Measurements from ENCODE around the gene EPHX1. TPM values are rescaled to one million over a fixed set of nuclear protein-coding genes. Genes with fewer than 3 reads are reported as not detected.

EPHX1 gene
- total RNA-seq, 1 experiment from 2014 or later = 35.8 TPM

- Mint-ChIP-seq H3K4me3 (ENCODE audit: unreplicated experiment) (no peak overlapping the region), H3K27me3 (ENCODE audit: insufficient read depth, unreplicated experiment) (no peaks in the 10 kb centered on the region), H3K9me3 (ENCODE audit: unreplicated experiment) (no peaks in the 10 kb centered on the region), H3K27ac (ENCODE audit: low read depth, unreplicated experiment) (no peak overlapping the region), H3K36me3 (ENCODE audit: insufficient read depth, unreplicated experiment) (peaks cover 41% of the 10 kb centered on the region), H3K4me1 (ENCODE audit: insufficient read depth, unreplicated experiment) (no peaks in the 10 kb centered on the region)
- BruUV-seq (replicated peaks) = no TSS peak
- TF ChIP-seq CTCF (IDR thresholded peaks at IDR 0.05; ENCODE audit: unreplicated experiment) = no peak
- ChIA-PET CTCF (interaction anchor here (1.3 to 1.7 kb wide), 2 partner anchors 112 to 388 kb away, joined by 3 to 5 read pairs; no protein-coding TSS in a partner anchor), POLR2A (interaction anchor here (0.6 kb wide), 1 partner anchor 14 kb away, joined by 3 read pairs; no protein-coding TSS in a partner anchor)
- DNase-seq (ENCODE audit: unreplicated experiment) = no peak
- intact Hi-C loops (cut with micrococcal nuclease) = no loop called here
These were observed 52.6 kb downstream of the EPHX1 start for GRCh38 chr1:225862581-225862950.

- H3K27me3 Mint-ChIP-seq (ENCODE audit: insufficient read depth, unreplicated experiment) = no peaks in the 10 kb centered on the region
- intact Hi-C loops (cut with micrococcal nuclease) = no loop called here
- BruUV-seq (replicated peaks) = no TSS peak
- no peaks in the 10 kb centered on the region for H3K9me3 Mint-ChIP-seq (ENCODE audit: unreplicated experiment)
- CTCF ChIA-PET = interaction anchor here (0.7 to 1.5 kb wide), 3 partner anchors 124 to 389 kb away, joined by 3 to 5 read pairs (median 3); no protein-coding TSS in a partner anchor
- TF ChIP-seq CTCF (IDR thresholded peaks at IDR 0.05; ENCODE audit: unreplicated experiment) = no peak
- no peak overlapping the region for H3K27ac Mint-ChIP-seq (ENCODE audit: low read depth, unreplicated experiment)
- H3K4me3 Mint-ChIP-seq (ENCODE audit: unreplicated experiment) = no peak overlapping the region
- POLR2A ChIA-PET = no interaction called here
- DNase-seq (ENCODE audit: unreplicated experiment) = peak; percentile 73
- H3K36me3 Mint-ChIP-seq (ENCODE audit: insufficient read depth, unreplicated experiment) = peaks cover 41% of the 10 kb centered on the region
- no peaks in the 10 kb centered on the region for H3K4me1 Mint-ChIP-seq (ENCODE audit: insufficient read depth, unreplicated experiment)
These were observed 53.2 kb downstream of the EPHX1 start for GRCh38 chr1:225863167-225863566.

- Mint-ChIP-seq H3K27me3 (ENCODE audit: insufficient read depth, unreplicated experiment) (no peaks in the 10 kb centered on the region), H3K4me3 (ENCODE audit: unreplicated experiment) (no peak overlapping the region), H3K4me1 (ENCODE audit: insufficient read depth, unreplicated experiment) (no peaks in the 10 kb centered on the region), H3K27ac (ENCODE audit: low read depth, unreplicated experiment) (no peak overlapping the region), H3K9me3 (ENCODE audit: unreplicated experiment) (no peaks in the 10 kb centered on the region), H3K36me3 (ENCODE audit: insufficient read depth, unreplicated experiment) (peaks cover 51% of the 10 kb centered on the region)
- intact Hi-C loops (cut with micrococcal nuclease) = no loop called here
- no peak for DNase-seq (ENCODE audit: unreplicated experiment)
- TF ChIP-seq CTCF (IDR thresholded peaks at IDR 0.05; ENCODE audit: unreplicated experiment) = no peak
- no TSS peak for BruUV-seq (replicated peaks)
- ChIA-PET POLR2A (interaction anchor here (0.6 kb wide), 1 partner anchor 103 kb away, joined by 4 read pairs; no protein-coding TSS in a partner anchor), CTCF (interaction anchor here (0.5 to 1.7 kb wide), 4 partner anchors 88 to 392 kb away, joined by 3 to 5 read pairs (median 4); partner anchors contain the start of gene SRP9)
These were observed 55.6 kb downstream of the EPHX1 start for GRCh38 chr1:225865514-225865913.

- H3K27me3 Mint-ChIP-seq (ENCODE audit: insufficient read depth, unreplicated experiment) = no peaks in the 10 kb centered on the region
- H3K9me3 Mint-ChIP-seq (ENCODE audit: unreplicated experiment) = no peaks in the 10 kb centered on the region
- H3K4me3 Mint-ChIP-seq (ENCODE audit: unreplicated experiment) = no peak overlapping the region
- no peak for TF ChIP-seq CTCF (IDR thresholded peaks at IDR 0.05; ENCODE audit: unreplicated experiment)
- intact Hi-C loops (cut with micrococcal nuclease) = no loop called here
- H3K36me3 Mint-ChIP-seq (ENCODE audit: insufficient read depth, unreplicated experiment) = peaks cover 57% of the 10 kb centered on the region
- ChIA-PET CTCF (interaction anchor here (0.5 to 1.7 kb wide), 5 partner anchors 68 to 393 kb away, joined by 3 to 5 read pairs (median 3); partner anchors contain the start of gene SRP9), POLR2A (no interaction called here)
- no TSS peak for BruUV-seq (replicated peaks)
- H3K27ac Mint-ChIP-seq (ENCODE audit: low read depth, unreplicated experiment) = no peak overlapping the region
- H3K4me1 Mint-ChIP-seq (ENCODE audit: insufficient read depth, unreplicated experiment) = no peaks in the 10 kb centered on the region
- DNase-seq (ENCODE audit: unreplicated experiment) = peak; percentile 72
These were observed 56.3 kb downstream of the EPHX1 start for GRCh38 chr1:225866061-225866837.

All from MCF 10A (cell line).